ENCODE results near the gene ACVR2B.

Gene ACVR2B

DNA sequence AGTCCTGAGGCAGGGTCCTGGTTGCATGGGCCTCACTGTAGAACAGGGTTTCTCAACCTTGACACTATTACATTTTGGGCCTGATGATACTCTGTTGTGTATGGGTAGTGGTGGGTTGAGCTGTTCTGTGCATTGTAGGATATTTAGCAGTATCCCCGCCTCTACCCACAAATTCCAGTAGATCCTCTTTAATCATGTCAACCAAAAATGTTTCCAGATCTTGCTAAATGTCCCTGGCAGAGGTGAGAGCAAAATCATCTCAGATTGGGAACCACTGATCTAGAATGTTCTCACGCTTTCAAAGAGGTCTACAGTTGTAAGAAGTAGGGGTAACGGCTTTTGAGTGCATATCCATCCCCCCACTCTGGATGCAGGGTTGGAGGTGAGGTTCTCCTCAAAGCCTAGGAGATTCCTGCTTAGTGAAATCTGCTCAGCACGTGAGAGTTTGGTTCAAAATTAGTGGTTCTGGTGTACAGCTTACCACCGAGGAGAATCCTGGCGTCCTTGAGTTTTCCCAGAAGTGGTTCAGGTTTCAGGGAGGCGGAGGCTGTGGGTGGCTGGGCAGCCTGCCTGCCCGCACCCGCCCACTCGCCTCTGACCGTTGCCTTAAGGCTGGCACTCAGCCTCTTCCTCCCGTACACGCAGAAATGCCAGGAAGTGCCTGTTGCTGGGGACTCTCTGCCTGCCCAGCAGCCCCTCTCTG, 5.3 kb downstream of the ACVR2B start:
- DNase-seq (ENCODE audit: low read depth, low spot score), result no peak

- DNase-seq (ENCODE audit: low read depth, low spot score), result no peak
These were observed 5.9 kb downstream of the ACVR2B start for GRCh38 chr3:38459499-38460048.

- no peak for DNase-seq (ENCODE audit: low read depth, low spot score)
These were observed 6.9 kb downstream of the ACVR2B start for GRCh38 chr3:38460377-38461270.

DNA sequence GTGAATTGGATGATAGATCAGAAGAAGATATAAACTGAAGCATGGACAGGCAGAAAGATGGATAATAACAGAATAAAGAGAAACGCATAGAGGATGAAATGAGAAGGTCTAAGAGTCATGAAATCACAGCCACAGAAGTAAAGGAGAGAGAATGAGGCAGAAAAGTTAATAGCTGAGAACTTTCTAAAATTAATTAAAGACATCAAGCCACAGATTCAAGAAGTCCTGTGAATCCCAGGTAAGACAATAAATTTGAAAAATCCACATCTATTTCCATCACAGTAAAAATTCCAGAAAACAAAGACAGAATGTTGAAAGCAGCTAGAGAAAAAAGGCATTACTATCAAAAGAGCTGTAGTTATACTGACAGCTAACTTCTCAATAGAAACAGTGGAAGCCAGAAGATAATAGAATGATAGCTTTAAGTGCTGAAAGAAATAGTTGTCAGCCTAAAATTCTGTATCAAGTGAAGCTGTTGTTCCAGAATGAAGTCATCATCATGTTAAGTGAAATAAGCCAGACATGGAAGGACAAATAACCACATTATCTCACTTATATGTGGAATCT, 12.0 kb downstream of the ACVR2B start:
- no peak for DNase-seq (ENCODE audit: low read depth, low spot score)

- DNase-seq (ENCODE audit: low read depth, low spot score), result no peak
These were observed 15.1 kb downstream of the ACVR2B start for GRCh38 chr3:38468765-38469164.

GRCh38 chr3:38469852-38470251, 16.2 kb downstream of the ACVR2B start:
- no peak for DNase-seq (ENCODE audit: low read depth, low spot score)

DNA sequence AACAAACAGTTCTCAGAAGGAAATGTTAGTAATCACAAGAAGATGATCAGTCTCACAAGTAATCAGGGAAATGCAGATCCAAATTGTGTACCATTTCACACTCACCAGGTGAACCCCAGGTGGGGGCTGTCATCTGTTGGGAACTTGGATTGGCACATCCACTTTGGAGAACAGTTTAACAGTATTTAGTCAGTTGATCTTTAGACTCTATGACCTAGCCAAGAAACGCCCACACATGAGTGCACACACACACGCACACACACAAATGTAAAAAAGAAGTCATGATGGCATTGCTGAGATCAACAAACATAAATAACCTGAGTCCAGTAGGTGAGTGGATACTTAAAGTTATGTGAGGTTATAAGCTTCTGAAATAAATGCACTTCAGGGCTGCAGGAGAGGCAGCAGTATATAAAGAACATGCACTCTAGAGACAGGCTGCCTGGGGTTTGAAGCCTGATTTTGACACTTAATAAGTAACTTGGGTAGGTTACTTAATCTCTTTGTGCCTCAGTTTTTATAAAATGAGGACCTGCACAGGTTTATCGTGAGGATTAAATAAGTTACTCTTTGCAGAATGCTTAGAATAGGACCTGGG, 17.7 kb downstream of the ACVR2B start:
- no peak for DNase-seq (ENCODE audit: low read depth, low spot score)

- no peak for DNase-seq (ENCODE audit: low read depth, low spot score)
These were observed 18.7 kb downstream of the ACVR2B start for GRCh38 chr3:38472342-38472741.

GRCh38 chr3:38473229-38473628, 19.5 kb downstream of the ACVR2B start:
- DNase-seq (ENCODE audit: low read depth, low spot score), result peak; percentile 37

DNA sequence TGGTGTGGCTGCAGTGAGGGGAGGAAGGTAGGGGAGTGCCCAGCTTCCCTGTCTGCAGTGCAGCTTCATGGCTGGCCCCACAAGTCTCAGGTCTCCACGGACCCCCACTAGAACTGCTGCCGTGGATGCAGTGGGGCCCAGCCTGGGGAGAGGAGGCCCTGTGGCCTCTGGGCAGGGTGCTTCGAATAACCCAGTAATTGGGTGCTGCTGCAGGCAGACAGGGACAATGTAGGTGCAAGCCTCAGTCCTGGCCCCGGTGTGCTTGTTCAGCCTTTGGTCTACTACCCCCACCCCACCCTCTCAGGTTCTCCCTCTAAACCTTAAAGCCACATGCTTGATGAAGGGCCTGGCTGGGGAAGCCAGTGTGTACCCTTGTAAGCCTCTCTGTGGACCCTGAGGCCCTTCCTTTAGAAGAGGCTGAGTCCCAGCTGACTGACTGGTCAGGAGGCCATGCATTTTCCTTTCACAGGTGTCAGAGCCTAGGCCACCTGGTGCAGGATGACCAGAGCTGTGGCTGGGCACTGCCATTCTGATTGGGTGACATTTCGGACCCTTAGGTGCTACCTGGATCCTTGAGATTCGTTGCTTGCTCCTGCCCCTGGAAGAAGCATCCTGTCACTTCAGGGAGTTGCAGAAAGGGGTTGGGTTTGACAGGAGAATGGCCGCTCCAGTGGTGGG, 21.4 kb downstream of the ACVR2B start:
- DNase-seq (ENCODE audit: low read depth, low spot score), result no peak

DNA sequence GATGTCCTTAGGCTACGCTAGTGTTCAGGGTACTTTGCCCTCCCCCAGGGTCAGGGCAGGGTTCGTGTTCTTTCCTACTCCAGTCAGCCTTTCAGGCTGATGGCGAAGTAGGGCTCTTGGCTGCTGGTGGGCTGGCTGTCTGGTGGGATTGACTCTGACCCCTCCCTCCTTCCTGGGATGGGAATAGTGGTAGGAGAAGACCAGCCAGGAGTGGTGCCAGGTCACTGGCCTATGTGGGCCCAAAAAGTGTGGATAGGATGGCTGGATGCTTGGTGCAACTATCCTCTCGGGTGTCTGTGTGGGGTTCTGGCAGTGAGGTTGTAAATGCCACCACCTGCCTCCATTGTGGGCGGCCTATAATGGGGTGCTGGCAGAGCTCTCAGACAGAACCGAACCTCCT, 22.0 kb downstream of the ACVR2B start:
- DNase-seq (ENCODE audit: low read depth, low spot score), result no peak

DNA sequence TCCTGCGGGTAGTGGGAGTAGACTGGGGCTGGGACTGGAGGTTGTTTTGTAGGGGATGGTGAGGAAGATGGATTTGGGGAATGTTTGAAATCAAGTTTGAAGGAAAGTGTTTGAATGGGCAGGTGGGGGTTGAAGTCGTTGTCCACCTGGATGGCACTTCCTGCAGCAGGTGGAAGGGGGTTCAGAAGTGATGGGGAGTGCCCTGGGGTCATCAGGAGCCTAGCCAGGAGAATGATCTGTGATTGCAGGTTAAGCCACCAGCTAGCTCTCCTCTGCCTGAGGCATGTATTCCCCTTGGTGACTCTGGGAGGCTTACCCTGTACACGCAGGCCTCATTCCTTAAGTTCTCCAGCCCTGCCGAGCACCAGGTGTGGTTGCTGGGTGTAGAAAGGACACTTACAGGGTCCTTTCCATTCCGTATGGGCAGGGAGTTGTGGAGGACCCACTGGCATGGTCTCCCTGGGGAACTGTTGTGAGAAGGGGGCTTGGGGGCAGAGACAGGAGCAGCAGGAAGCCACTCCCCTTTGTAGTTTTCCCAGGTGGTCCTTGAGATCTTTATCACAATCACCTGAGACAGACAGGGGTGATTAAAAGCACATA, 22.6 kb downstream of the ACVR2B start:
- DNase-seq (ENCODE audit: low read depth, low spot score), result no peak

GRCh38 chr3:38477057-38477820, 23.5 kb downstream of the ACVR2B start:
- no peak for DNase-seq (ENCODE audit: low read depth, low spot score)

DNA sequence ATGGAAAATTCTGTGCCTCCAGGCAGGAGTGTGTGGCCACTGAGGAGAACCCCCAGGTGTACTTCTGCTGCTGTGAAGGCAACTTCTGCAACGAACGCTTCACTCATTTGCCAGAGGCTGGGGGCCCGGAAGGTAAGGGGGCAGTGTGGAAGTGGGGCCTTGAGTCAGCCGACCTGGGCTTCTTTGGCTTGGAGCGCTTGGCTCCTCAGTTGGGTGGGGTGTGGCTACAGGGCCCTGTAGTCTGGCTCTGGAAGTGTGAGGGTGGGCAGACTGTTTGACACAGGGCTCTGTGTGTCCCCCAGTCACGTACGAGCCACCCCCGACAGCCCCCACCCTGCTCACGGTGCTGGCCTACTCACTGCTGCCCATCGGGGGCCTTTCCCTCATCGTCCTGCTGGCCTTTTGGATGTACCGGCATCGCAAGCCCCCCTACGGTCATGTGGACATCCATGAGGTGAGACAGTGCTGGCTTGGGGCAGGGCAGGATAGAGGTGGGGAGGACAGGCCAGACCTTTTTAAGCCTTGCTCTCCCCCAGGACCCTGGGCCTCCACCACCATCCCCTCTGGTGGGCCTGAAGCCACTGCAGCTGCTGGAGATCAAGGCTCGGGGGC, 24.3 kb downstream of the ACVR2B start:
- DNase-seq (ENCODE audit: low read depth, low spot score), result no peak

- no peak for DNase-seq (ENCODE audit: low read depth, low spot score)
These were observed 25.2 kb downstream of the ACVR2B start for GRCh38 chr3:38478901-38479300.

GRCh38 chr3:38479431-38480092, 25.9 kb downstream of the ACVR2B start:
- peak; percentile 49 for DNase-seq (ENCODE audit: low read depth, low spot score)

GRCh38 chr3:38480093-38480445, 26.4 kb downstream of the ACVR2B start:
- DNase-seq (ENCODE audit: low read depth, low spot score), result no peak

DNA sequence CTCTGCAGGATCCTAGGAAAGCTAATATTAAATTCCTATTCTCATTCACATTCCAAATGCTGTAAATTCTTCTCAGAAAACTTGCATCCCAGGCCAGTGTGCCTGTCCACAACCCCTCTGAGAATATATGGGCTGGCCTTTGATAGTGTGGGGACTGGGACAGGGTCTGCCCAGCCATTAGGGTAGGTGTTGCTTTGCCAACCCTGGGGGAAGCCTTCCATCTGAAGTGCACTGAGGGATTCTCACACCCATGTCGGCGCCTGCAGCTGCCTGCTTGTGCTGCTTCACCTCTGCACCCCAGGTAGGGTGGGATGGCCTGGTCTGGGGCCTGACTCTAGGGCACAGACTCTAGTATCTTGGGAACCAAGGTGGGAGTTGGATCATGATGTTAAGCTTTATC, 27.2 kb downstream of the ACVR2B start:
- DNase-seq (ENCODE audit: low read depth, low spot score), result no peak

DNA sequence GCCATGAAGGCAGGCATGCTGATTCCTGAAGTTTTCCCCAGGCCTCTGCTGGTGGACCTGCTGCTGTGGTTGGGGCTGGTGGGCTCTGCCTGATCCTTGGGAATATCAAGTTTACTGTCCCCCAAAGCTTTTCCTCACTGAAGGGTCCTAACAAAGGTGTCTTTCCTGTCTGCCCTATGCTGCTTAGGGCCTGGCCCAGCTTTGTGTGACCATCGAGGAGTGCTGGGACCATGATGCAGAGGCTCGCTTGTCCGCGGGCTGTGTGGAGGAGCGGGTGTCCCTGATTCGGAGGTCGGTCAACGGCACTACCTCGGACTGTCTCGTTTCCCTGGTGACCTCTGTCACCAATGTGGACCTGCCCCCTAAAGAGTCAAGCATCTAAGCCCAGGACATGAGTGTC, 29.3 kb downstream of the ACVR2B start:
- DNase-seq (ENCODE audit: low read depth, low spot score), result no peak

Measured in ELF-1 (cell line).